GM19099 (cell line): ENCODE results near the gene PTPN20.
"Not testable (repeated sequence)": the region's sequence is repeated elsewhere in the genome, so short reads cannot be mapped to it uniquely, and the experiment has no call there.

Source experiments
- POLR2A ChIP-seq: IDR thresholded peaks from 3 replicates; pipeline ENCODE4 v1.6.1; 2011; ENCODE audit warnings: low read depth; ENCODE audit not compliant: insufficient read length; ENCODE audit errors: extremely low read depth

Gene PTPN20

GRCh38 chr10:46911144-46911876, at the start of gene PTPN20:
PTPN20 (plus strand) TSS chr10:46911428; CDS start chr10:46932500, 21,072 bp downstream.
- TF ChIP-seq POLR2A: not testable (repeated sequence)

GRCh38 chr10:46992803-46993561, 81.8 kb downstream of the PTPN20 start:
- no peak for TF ChIP-seq POLR2A

GRCh38 chr10:46995234-46995633, 84.0 kb downstream of the PTPN20 start:
- TF ChIP-seq POLR2A: no peak

- no peak for TF ChIP-seq POLR2A
These were observed 87.0 kb downstream of the PTPN20 start for GRCh38 chr10:46998192-46998591.

GRCh38 chr10:46998595-46998994, 87.4 kb downstream of the PTPN20 start:
- no peak for TF ChIP-seq POLR2A

GRCh38 chr10:46999217-46999616, 88.0 kb downstream of the PTPN20 start:
- no peak for TF ChIP-seq POLR2A

- TF ChIP-seq POLR2A: no peak
These were observed 97.5 kb downstream of the PTPN20 start for GRCh38 chr10:47008769-47009168.

GRCh38 chr10:47009215-47009838, 98.1 kb downstream of the PTPN20 start:
- TF ChIP-seq POLR2A: no peak

- TF ChIP-seq POLR2A: no peak
These were observed 98.8 kb downstream of the PTPN20 start for GRCh38 chr10:47010036-47010435.

- TF ChIP-seq POLR2A: no peak
These were observed 101.0 kb downstream of the PTPN20 start for GRCh38 chr10:47012214-47012613.

- no peak for TF ChIP-seq POLR2A
These were observed 102.4 kb downstream of the PTPN20 start for GRCh38 chr10:47013507-47014154.

GRCh38 chr10:47015404-47015803, 104.2 kb downstream of the PTPN20 start:
- TF ChIP-seq POLR2A: no peak

- no peak for TF ChIP-seq POLR2A
These were observed 105.3 kb downstream of the PTPN20 start for GRCh38 chr10:47016564-47016963.

- no peak for TF ChIP-seq POLR2A
These were observed 107.0 kb downstream of the PTPN20 start for GRCh38 chr10:47018026-47018735.

GRCh38 chr10:47019155-47020145, 108.2 kb downstream of the PTPN20 start:
- TF ChIP-seq POLR2A: no peak
